ENCODE measurements around the gene DUSP6. TPM values are rescaled to one million over a fixed set of nuclear protein-coding genes. Genes with fewer than 3 reads are reported as not detected.

The DUSP6 gene
- total RNA-seq, 5 donors from 2014 or later (not counting 1 experiment from before 2014, with no cell fraction given): 2.7 to 13.7 (median 3.1) TPM

GRCh38 chr12:89299931-89300330 is 52.4 kb downstream of the DUSP6 start:
- ATAC-seq (replicated peaks in 1 of 4): no peak
- no peak overlapping the region for H3K4me3 Mint-ChIP-seq

GRCh38 chr12:89299417-89299816 is 52.9 kb downstream of the DUSP6 start:
- Mint-ChIP-seq H3K27me3 (peaks cover 0 to 9% of the 10 kb centered on the region in 2 donors), H3K27ac (no peak overlapping the region), H3K4me1 (no peaks in the 10 kb centered on the region), H3K9me3 (no peaks in the 10 kb centered on the region), H3K4me3 (no peak overlapping the region), H3K36me3 (no peaks in the 10 kb centered on the region)
- CTCF ChIA-PET: no interaction called here
- no peaks in the 10 kb centered on the region for H3K9me3 ChIP-seq
- H3K27ac ChIP-seq (ENCODE audit: low read length): no peak overlapping the region
- H3K4me3 ChIP-seq (ENCODE audit: control insufficient read depth in 1 of 2, extremely low read depth in 1 of 2, low read length in 1 of 2): no peak overlapping the region
- no peaks in the 10 kb centered on the region for H3K27me3 ChIP-seq (replicated peaks in 1 of 2; ENCODE audit: control insufficient read depth in 2 of 2, extremely low read depth in 1 of 2, insufficient read depth in 2 of 2, low read length in 1 of 2)
- no peak for DNase-seq
- ATAC-seq (replicated peaks in 1 of 4): no peak
- H3K4me1 ChIP-seq (ENCODE audit: control insufficient read depth in 1 of 2, extremely low read depth in 1 of 2, insufficient read depth in 2 of 2, low read length in 2 of 2): no peaks in the 10 kb centered on the region
- POLR2A ChIA-PET: no interaction called here
- no peaks in the 10 kb centered on the region for H3K36me3 ChIP-seq (ENCODE audit: control insufficient read depth in 2 of 2, extremely low read depth in 1 of 2, insufficient read depth in 1 of 2, low read length in 1 of 2)

More at GRCh38 chr12:89299931-89300330, 52.4 kb downstream of the DUSP6 start:
- no peak overlapping the region for H3K4me3 ChIP-seq (ENCODE audit: control insufficient read depth in 1 of 2, extremely low read depth in 1 of 2, low read length in 1 of 2)
- no peaks in the 10 kb centered on the region for H3K36me3 ChIP-seq (ENCODE audit: control insufficient read depth in 2 of 2, extremely low read depth in 1 of 2, insufficient read depth in 1 of 2, low read length in 1 of 2)
- DNase-seq: no peak
- CTCF ChIA-PET: interaction anchor here in 1 of 2 donors (0.6 kb wide), 1 partner anchor 57 kb away, joined by 3 read pairs; no protein-coding TSS in a partner anchor
- Mint-ChIP-seq H3K36me3 (no peaks in the 10 kb centered on the region), H3K4me1 (no peaks in the 10 kb centered on the region), H3K27me3 (peaks cover 0 to 7% of the 10 kb centered on the region in 2 donors), H3K27ac (no peak overlapping the region), H3K9me3 (no peaks in the 10 kb centered on the region)
- no peaks in the 10 kb centered on the region for H3K9me3 ChIP-seq
- H3K4me1 ChIP-seq (ENCODE audit: control insufficient read depth in 1 of 2, extremely low read depth in 1 of 2, insufficient read depth in 2 of 2, low read length in 2 of 2): no peaks in the 10 kb centered on the region
- no peak overlapping the region for H3K27ac ChIP-seq (ENCODE audit: low read length)
- no peaks in the 10 kb centered on the region for H3K27me3 ChIP-seq (replicated peaks in 1 of 2; ENCODE audit: control insufficient read depth in 2 of 2, extremely low read depth in 1 of 2, insufficient read depth in 2 of 2, low read length in 1 of 2)
- POLR2A ChIA-PET: no interaction called here
- WGBS (ENCODE audit: insufficient coverage): no CpG with 5 or more reads among the region's 2 CpGs

Other genes with a start within 250 kb of the DUSP6 start
- 1 to 10 TPM; 4.9 to 9.6 (median 6.5) TPM for gene GALNT4, start 172.3 kb upstream of the DUSP6 start, total RNA-seq
- gene POC1B, start 173.5 kb upstream of the DUSP6 start, total RNA-seq: 10 to 100 TPM; 17.2 to 25.5 (median 18.9) TPM

Measured in T-cell (primary cell).